ENCODE results near the gene IL1B. TPM values are rescaled to one million over a fixed set of nuclear protein-coding genes. Genes with fewer than 3 reads are reported as not detected.

Gene IL1B
- total RNA-seq, 1 donor from 2014 or later, result not detected

DNA sequence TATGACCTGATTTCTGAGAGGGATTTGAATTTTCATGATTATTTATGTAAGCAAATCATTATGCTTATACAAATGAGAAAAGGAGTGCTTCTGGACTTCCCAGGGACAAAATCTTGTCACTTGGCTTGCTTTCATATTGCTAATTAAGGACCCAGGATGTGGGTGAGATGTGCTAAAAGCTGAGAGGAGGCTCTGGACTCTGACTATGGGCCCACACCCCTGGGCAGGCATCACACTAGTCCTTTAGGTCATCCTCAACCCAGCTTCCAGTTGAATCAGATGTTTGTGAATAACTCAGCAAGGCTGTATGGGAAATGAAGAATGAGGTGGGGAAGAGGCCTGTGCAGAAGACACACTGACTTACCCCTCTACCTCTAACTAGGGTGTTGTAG lies 11.9 kb downstream of the IL1B start:
- H3K27ac Mint-ChIP-seq (ENCODE audit: unreplicated experiment), result no peak overlapping the region
- TF ChIP-seq CTCF (IDR thresholded peaks at IDR 0.05), result no peak
- H3K9me3 Mint-ChIP-seq (ENCODE audit: unreplicated experiment), result no peaks in the 10 kb centered on the region
- peaks cover 11% of the 10 kb centered on the region for H3K4me1 Mint-ChIP-seq (ENCODE audit: unreplicated experiment)
- H3K27me3 Mint-ChIP-seq (ENCODE audit: unreplicated experiment), result no peaks in the 10 kb centered on the region
- DNase-seq (ENCODE audit: extremely low spot score, unreplicated experiment), result no peak
- H3K4me3 Mint-ChIP-seq (ENCODE audit: unreplicated experiment), result no peak overlapping the region
- H3K36me3 Mint-ChIP-seq (ENCODE audit: unreplicated experiment), result no peaks in the 10 kb centered on the region

DNA sequence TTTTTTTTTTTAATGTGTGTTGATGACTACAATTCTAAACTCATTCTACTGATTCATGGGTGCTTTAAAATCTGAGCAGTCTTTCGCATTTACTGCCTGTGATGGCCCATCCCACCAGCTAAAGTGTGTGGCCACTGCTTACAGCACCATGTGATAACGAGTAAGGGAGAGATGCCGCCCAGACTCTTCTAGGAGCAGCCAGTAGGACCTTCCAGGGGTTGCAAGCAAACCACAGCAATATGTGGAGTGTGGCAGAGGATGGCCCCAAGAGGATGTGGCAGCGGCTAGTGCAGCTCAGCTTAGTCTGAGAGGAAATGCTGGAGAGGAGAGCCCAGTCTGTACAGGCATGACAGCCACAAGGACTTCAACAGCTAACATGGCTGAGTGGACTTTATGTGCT lies 14.9 kb downstream of the IL1B start:
- no peaks in the 10 kb centered on the region for H3K36me3 Mint-ChIP-seq (ENCODE audit: unreplicated experiment)
- TF ChIP-seq CTCF (IDR thresholded peaks at IDR 0.05), result no peak
- no peaks in the 10 kb centered on the region for H3K27me3 Mint-ChIP-seq (ENCODE audit: unreplicated experiment)
- peaks cover 30% of the 10 kb centered on the region for H3K4me1 Mint-ChIP-seq (ENCODE audit: unreplicated experiment)
- no peak overlapping the region for H3K27ac Mint-ChIP-seq (ENCODE audit: unreplicated experiment)
- H3K4me3 Mint-ChIP-seq (ENCODE audit: unreplicated experiment), result no peak overlapping the region
- no peak for DNase-seq (ENCODE audit: extremely low spot score, unreplicated experiment)
- H3K9me3 Mint-ChIP-seq (ENCODE audit: unreplicated experiment), result no peaks in the 10 kb centered on the region

DNA sequence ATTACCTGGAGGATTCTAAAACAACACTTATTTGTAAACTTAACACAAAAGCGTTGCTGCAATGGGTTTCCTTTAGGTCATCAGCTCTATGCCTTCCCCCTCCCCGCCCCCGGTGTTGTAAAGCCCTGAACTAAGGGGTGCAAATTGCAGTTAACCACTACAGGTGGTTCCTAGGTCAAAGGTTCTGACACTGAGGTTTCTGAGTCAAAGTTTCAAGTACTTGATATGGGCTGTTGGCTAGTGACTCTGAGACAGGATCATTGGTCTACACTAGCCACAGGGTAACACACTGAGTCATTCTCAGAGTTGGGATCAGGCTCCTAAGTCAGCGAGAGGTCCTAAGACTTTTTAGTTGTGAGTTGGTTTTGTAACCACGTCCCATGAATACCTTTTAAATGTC lies 15.4 kb downstream of the IL1B start:
- Mint-ChIP-seq H3K4me1 (ENCODE audit: unreplicated experiment) (peaks cover 34% of the 10 kb centered on the region), H3K9me3 (ENCODE audit: unreplicated experiment) (no peaks in the 10 kb centered on the region), H3K36me3 (ENCODE audit: unreplicated experiment) (no peaks in the 10 kb centered on the region), H3K27me3 (ENCODE audit: unreplicated experiment) (no peaks in the 10 kb centered on the region), H3K27ac (ENCODE audit: unreplicated experiment) (no peak overlapping the region), H3K4me3 (ENCODE audit: unreplicated experiment) (no peak overlapping the region)
- no peak for TF ChIP-seq CTCF (IDR thresholded peaks at IDR 0.05)
- DNase-seq (ENCODE audit: extremely low spot score, unreplicated experiment), result no peak

DNA sequence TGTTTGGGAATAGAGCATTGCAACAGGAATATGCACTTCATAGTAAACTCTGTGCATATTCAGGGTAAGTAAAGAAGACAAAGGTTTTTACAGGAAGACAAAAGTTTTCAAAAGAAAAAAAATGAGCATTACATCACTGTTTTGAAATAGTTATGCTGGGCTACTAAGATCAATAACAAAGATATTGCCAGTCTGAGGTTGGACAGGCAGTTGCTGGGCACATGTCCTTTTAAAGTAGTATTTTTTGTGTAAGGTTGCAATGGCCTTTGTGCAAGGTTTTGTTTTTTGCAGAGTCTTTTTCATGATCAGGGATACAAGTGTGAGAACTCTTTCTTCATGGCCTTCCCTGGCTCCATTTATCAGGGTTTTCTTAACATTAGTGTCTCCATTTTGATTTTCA lies 16.2 kb downstream of the IL1B start:
- no peaks in the 10 kb centered on the region for H3K27me3 Mint-ChIP-seq (ENCODE audit: unreplicated experiment)
- no peaks in the 10 kb centered on the region for H3K9me3 Mint-ChIP-seq (ENCODE audit: unreplicated experiment)
- H3K36me3 Mint-ChIP-seq (ENCODE audit: unreplicated experiment), result no peaks in the 10 kb centered on the region
- H3K4me3 Mint-ChIP-seq (ENCODE audit: unreplicated experiment), result no peak overlapping the region
- H3K4me1 Mint-ChIP-seq (ENCODE audit: unreplicated experiment), result peaks cover 32% of the 10 kb centered on the region
- TF ChIP-seq CTCF (IDR thresholded peaks at IDR 0.05), result no peak
- DNase-seq (ENCODE audit: extremely low spot score, unreplicated experiment), result no peak
- no peak overlapping the region for H3K27ac Mint-ChIP-seq (ENCODE audit: unreplicated experiment)

- no peak for TF ChIP-seq CTCF (IDR thresholded peaks at IDR 0.05)
- Mint-ChIP-seq H3K4me1 (ENCODE audit: unreplicated experiment) (peaks cover 31% of the 10 kb centered on the region), H3K4me3 (ENCODE audit: unreplicated experiment) (no peak overlapping the region), H3K9me3 (ENCODE audit: unreplicated experiment) (no peaks in the 10 kb centered on the region), H3K27ac (ENCODE audit: unreplicated experiment) (no peak overlapping the region), H3K27me3 (ENCODE audit: unreplicated experiment) (no peaks in the 10 kb centered on the region), H3K36me3 (ENCODE audit: unreplicated experiment) (no peaks in the 10 kb centered on the region)
- DNase-seq (ENCODE audit: extremely low spot score, unreplicated experiment), result no peak
These were observed 17.5 kb downstream of the IL1B start for GRCh38 chr2:112819081-112819480.

Data from osteocyte (in vitro differentiated cells).